ENCODE results near the gene PHF21A. TPM values are rescaled to one million over a fixed set of nuclear protein-coding genes. Genes with fewer than 3 reads are reported as not detected.

Gene PHF21A
- total RNA-seq, 1 donor from 2014 or later: 3.4 TPM

GRCh38 chr11:45899086-45899447 is 222.2 kb downstream of the PHF21A start:
- peaks cover 6% of the 10 kb centered on the region for H3K27me3 ChIP-seq (ENCODE audit: control insufficient read depth, insufficient read depth, low read length)
- no peak for TF ChIP-seq CTCF (IDR thresholded peaks at IDR 0.05; ENCODE audit: insufficient read depth, low read length, severe bottlenecking)

GRCh38 chr11:45897556-45897955 is 223.7 kb downstream of the PHF21A start:
- no peak overlapping the region for H3K4me3 ChIP-seq (ENCODE audit: low read depth, low read length)
- TF ChIP-seq CTCF (IDR thresholded peaks at IDR 0.05; ENCODE audit: insufficient read depth, low read length, severe bottlenecking): no peak
- H3K36me3 ChIP-seq (ENCODE audit: control insufficient read depth, insufficient read depth, low read length): no peaks in the 10 kb centered on the region
- no peak for FAIRE-seq
- no peak for DNase-seq (ENCODE audit: low read depth)
- H3K27me3 ChIP-seq (ENCODE audit: control insufficient read depth, insufficient read depth, low read length): peaks cover 8% of the 10 kb centered on the region

More at GRCh38 chr11:45899086-45899447, 222.2 kb downstream of the PHF21A start:
- FAIRE-seq (no peak), DNase-seq (ENCODE audit: low read depth) (no peak)
- Histone ChIP-seq H3K4me3 (ENCODE audit: low read depth, low read length) (no peak overlapping the region), H3K36me3 (ENCODE audit: control insufficient read depth, insufficient read depth, low read length) (no peaks in the 10 kb centered on the region)

- Histone ChIP-seq H3K4me3 (ENCODE audit: low read depth, low read length) (no peak overlapping the region), H3K36me3 (ENCODE audit: control insufficient read depth, insufficient read depth, low read length) (no peaks in the 10 kb centered on the region), H3K27me3 (ENCODE audit: control insufficient read depth, insufficient read depth, low read length) (peaks cover 8% of the 10 kb centered on the region)
- FAIRE-seq (no peak), DNase-seq (ENCODE audit: low read depth) (no peak)
- no peak for TF ChIP-seq CTCF (IDR thresholded peaks at IDR 0.05; ENCODE audit: insufficient read depth, low read length, severe bottlenecking)
These were observed 224.8 kb downstream of the PHF21A start for GRCh38 chr11:45896422-45896984.

GRCh38 chr11:45895553-45896259 is 225.5 kb downstream of the PHF21A start:
- Histone ChIP-seq H3K4me3 (ENCODE audit: low read depth, low read length) (no peak overlapping the region), H3K36me3 (ENCODE audit: control insufficient read depth, insufficient read depth, low read length) (no peaks in the 10 kb centered on the region), H3K27me3 (ENCODE audit: control insufficient read depth, insufficient read depth, low read length) (peaks cover 6% of the 10 kb centered on the region)
- DNase-seq (ENCODE audit: low read depth) (no peak), FAIRE-seq (no peak)
- TF ChIP-seq CTCF (IDR thresholded peaks at IDR 0.05; ENCODE audit: insufficient read depth, low read length, severe bottlenecking): no peak

GRCh38 chr11:45894555-45895247 is 226.6 kb downstream of the PHF21A start:
- no peak for TF ChIP-seq CTCF (IDR thresholded peaks at IDR 0.05; ENCODE audit: insufficient read depth, low read length, severe bottlenecking)
- DNase-seq (ENCODE audit: low read depth): no peak
- peaks cover 3% of the 10 kb centered on the region for H3K27me3 ChIP-seq (ENCODE audit: control insufficient read depth, insufficient read depth, low read length)
- no peak for FAIRE-seq
- H3K4me3 ChIP-seq (ENCODE audit: low read depth, low read length): no peak overlapping the region
- H3K36me3 ChIP-seq (ENCODE audit: control insufficient read depth, insufficient read depth, low read length): no peaks in the 10 kb centered on the region

Data from bronchial epithelial cell (primary cell).